ENCODE results near the gene RAD51B. TPM values are rescaled to one million over a fixed set of nuclear protein-coding genes. Genes with fewer than 3 reads are reported as not detected.

The RAD51B gene
- total RNA-seq, 1 experiment from 2014 or later = 23.3 TPM

- H3K4me1 ChIP-seq (ENCODE audit: insufficient read depth, low read length, poor library complexity, severe bottlenecking) = no peaks in the 10 kb centered on the region
- intact Hi-C loops (cut with micrococcal nuclease; ENCODE audit: unreplicated experiment) = no loop called here
- ChIA-PET CTCF (no interaction called here), POLR2A (ENCODE audit: low non-redundant PET) (no interaction called here)
- DNase-seq (ENCODE audit: low spot score) = no peak
- no peaks in the 10 kb centered on the region for H3K9me3 ChIP-seq (ENCODE audit: low read depth, low read length, poor library complexity, severe bottlenecking)
- H3K4me3 ChIP-seq (ENCODE audit: low read depth, low read length, poor library complexity, severe bottlenecking) = no peak overlapping the region
- H3K27me3 ChIP-seq (replicated peaks; ENCODE audit: insufficient read depth, low read depth, low read length, poor library complexity) = no peaks in the 10 kb centered on the region
- no peaks in the 10 kb centered on the region for H3K36me3 ChIP-seq (ENCODE audit: insufficient read depth, low read length, poor library complexity, severe bottlenecking)
- no peak overlapping the region for H3K27ac ChIP-seq (ENCODE audit: low read depth, low read length, poor library complexity, severe bottlenecking)
- BruUV-seq (replicated peaks) = no TSS peak
- TF ChIP-seq CTCF (conservative IDR thresholded peaks at IDR 0.05; ENCODE audit: low read depth, low read length) = no peak
- no peak for TF ChIP-seq EZH2 (IDR thresholded peaks at IDR 0.05; ENCODE audit: borderline replicate concordance, low read depth, low read length, poor library complexity, severe bottlenecking)
These were observed 601.5 kb downstream of the RAD51B start for GRCh38 chr14:68421116-68421515.

- no TSS peak for BruUV-seq (replicated peaks)
- no peak overlapping the region for H3K4me3 ChIP-seq (ENCODE audit: low read depth, low read length, poor library complexity, severe bottlenecking)
- no peak for TF ChIP-seq EZH2 (IDR thresholded peaks at IDR 0.05; ENCODE audit: borderline replicate concordance, low read depth, low read length, poor library complexity, severe bottlenecking)
- no peak for TF ChIP-seq CTCF (conservative IDR thresholded peaks at IDR 0.05; ENCODE audit: low read depth, low read length)
- POLR2A ChIA-PET (ENCODE audit: low non-redundant PET) = no interaction called here
- no peak overlapping the region for H3K27ac ChIP-seq (ENCODE audit: low read depth, low read length, poor library complexity, severe bottlenecking)
- no peaks in the 10 kb centered on the region for H3K36me3 ChIP-seq (ENCODE audit: insufficient read depth, low read length, poor library complexity, severe bottlenecking)
- H3K9me3 ChIP-seq (ENCODE audit: low read depth, low read length, poor library complexity, severe bottlenecking) = no peaks in the 10 kb centered on the region
- no peaks in the 10 kb centered on the region for H3K4me1 ChIP-seq (ENCODE audit: insufficient read depth, low read length, poor library complexity, severe bottlenecking)
- no peak for DNase-seq (ENCODE audit: low spot score)
- H3K27me3 ChIP-seq (replicated peaks; ENCODE audit: insufficient read depth, low read depth, low read length, poor library complexity) = no peaks in the 10 kb centered on the region
- CTCF ChIA-PET = no interaction called here
- intact Hi-C loops (cut with micrococcal nuclease; ENCODE audit: unreplicated experiment) = no loop called here
These were observed 604.1 kb downstream of the RAD51B start for GRCh38 chr14:68423686-68424085.

DNA sequence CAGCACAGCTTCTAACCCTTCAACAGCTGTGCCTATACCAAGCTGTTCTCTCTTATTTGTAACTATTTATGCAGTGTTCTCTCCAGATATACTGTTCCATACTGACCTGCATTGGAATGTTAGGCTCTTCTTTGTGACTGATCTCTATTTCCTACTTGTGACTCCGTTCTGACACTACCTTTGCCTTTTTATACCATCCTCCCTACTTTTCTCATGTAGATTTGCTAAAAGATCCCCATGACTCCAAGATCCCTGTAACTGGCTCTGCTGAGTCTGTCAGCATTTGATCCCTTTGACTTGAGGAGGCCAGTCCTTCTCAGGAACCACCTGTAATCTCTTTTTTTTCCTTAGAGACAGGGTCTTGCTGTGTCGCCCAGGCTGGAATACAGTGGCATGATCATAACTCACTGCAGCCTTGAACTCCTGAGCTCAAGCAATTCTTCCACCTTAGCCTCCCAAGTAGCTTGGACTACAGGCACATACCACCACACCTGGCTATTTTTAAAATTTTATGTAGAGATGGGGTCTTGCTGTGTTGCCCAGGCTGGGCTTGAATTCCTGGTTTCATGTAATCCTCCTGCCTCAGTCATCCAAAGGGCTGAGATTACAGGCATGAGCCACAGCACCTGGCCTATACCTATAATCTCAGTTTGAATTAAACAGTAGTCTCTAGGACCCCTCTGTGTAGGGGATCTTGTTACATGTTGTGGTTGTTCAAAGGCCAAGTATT lies 605.0 kb downstream of the RAD51B start:
- no peak for DNase-seq (ENCODE audit: low spot score)
- Histone ChIP-seq H3K27me3 (replicated peaks; ENCODE audit: insufficient read depth, low read depth, low read length, poor library complexity) (no peaks in the 10 kb centered on the region), H3K36me3 (ENCODE audit: insufficient read depth, low read length, poor library complexity, severe bottlenecking) (no peaks in the 10 kb centered on the region), H3K4me1 (ENCODE audit: insufficient read depth, low read length, poor library complexity, severe bottlenecking) (no peaks in the 10 kb centered on the region), H3K9me3 (ENCODE audit: low read depth, low read length, poor library complexity, severe bottlenecking) (no peaks in the 10 kb centered on the region), H3K27ac (ENCODE audit: low read depth, low read length, poor library complexity, severe bottlenecking) (no peak overlapping the region), H3K4me3 (ENCODE audit: low read depth, low read length, poor library complexity, severe bottlenecking) (no peak overlapping the region)
- intact Hi-C loops (cut with micrococcal nuclease; ENCODE audit: unreplicated experiment) = no loop called here
- no peak for TF ChIP-seq CTCF (conservative IDR thresholded peaks at IDR 0.05; ENCODE audit: low read depth, low read length)
- no peak for TF ChIP-seq EZH2 (IDR thresholded peaks at IDR 0.05; ENCODE audit: borderline replicate concordance, low read depth, low read length, poor library complexity, severe bottlenecking)
- ChIA-PET POLR2A (ENCODE audit: low non-redundant PET) (no interaction called here), CTCF (no interaction called here)
- BruUV-seq (replicated peaks) = no TSS peak

Data from A673 (cell line).